ENCODE results near the gene ZDHHC13.

ZDHHC13 gene

DNA sequence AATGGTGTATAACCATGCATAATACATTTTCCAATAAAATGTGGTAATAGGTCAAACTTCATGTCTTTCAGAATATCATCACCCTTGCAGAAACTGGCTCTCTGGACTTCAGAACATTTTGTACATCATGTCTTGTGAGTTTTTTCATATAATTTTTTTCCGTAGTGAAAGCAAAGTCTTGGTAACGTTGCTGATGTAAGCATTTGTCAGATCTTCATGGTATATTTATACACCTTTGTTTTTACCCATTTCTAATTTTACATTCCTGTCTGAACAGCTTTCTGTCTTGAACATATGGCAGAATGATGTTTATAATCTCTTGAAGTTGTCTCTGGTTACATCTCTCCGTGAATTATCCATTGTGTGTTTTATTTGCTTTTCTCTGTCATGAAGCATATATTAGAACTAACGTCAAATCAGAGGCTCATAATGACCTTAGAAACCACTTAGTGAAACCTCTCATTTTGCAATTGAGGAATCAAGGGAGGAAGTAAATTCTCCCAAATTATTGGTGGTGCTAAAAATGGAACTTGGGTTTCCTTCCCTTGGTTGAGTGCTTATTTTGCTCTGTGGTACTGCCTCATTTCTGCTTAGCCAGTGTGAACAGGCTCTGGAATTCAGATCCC, 47.4 kb downstream of the ZDHHC13 start:
- no peak for DNase-seq (ENCODE audit: low read depth in 2 of 3, low spot score in 2 of 3)

DNA sequence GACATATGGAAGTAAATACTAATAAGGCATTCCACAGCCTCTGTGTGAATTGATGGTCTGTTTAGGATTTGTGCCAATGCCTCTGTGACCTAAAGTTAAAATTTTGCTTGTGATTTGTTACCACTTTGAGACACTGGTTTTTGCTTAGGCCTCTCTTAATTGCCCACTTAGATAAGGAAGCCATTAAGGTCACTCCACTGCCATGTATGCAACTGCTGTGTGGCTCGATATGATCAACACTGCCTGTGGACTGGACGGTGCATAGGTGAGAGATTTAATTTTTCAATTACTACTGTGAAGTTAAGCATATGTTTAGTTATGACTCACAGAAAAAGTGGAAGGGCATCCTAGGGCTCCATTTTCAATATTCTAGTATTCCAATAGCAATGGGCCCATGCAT, 47.9 kb downstream of the ZDHHC13 start:
- no peak for DNase-seq (ENCODE audit: low read depth in 2 of 3, low spot score in 2 of 3)

DNA sequence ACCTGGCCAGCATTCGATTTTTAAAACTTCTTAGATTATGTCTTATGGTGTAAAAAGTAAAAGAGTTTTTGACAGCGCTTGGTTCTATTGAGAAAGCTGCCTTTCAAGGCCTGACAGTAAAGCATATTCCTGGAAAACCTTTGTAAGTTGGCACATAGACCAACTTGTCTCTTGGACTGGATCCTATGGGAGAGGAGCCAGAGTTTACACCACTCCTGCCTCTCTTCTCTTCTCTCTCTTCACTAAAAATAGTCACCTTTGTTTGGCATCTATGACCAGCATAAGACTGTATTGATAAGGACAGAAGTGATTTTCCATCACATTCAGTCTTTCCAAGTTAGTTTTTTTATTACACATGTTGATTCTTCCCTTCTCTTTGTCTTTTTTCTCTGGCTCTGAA, 51.1 kb downstream of the ZDHHC13 start:
- DNase-seq (ENCODE audit: low read depth in 2 of 3, low spot score in 2 of 3) = no peak

DNA sequence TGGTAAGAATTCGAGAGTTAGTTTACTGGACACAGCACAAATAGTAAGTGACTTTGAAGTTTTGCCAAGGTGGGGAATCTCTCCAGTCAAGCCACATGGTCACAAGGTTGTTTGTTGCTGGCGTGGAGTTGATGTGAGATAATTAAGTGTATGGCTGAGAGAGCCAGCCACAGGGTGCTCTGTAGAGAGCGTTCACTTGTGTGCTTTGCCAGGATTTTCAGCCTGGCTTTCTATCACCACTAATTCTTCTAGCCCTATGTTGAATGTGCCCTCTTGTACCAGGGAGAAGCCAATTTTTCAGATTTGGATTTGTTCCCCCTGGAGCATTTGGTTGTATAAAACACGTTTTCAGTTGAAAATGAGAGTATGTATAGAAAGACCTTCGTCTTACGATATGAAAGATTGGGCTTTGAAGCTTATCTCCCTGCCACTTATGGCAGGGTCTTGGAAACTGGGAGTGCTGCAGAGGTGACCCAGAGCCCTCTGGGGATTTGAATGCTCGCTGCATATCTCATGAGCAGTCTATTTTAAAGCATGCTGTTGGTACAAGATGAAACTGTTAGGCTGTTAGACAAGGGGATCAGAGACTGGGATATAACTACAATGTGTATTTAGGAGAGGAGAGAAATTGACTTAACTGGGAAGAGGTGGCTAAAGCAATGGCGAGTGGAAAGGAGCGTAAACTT, 56.2 kb downstream of the ZDHHC13 start:
- DNase-seq (ENCODE audit: low read depth in 2 of 3, low spot score in 2 of 3) = no peak

DNA sequence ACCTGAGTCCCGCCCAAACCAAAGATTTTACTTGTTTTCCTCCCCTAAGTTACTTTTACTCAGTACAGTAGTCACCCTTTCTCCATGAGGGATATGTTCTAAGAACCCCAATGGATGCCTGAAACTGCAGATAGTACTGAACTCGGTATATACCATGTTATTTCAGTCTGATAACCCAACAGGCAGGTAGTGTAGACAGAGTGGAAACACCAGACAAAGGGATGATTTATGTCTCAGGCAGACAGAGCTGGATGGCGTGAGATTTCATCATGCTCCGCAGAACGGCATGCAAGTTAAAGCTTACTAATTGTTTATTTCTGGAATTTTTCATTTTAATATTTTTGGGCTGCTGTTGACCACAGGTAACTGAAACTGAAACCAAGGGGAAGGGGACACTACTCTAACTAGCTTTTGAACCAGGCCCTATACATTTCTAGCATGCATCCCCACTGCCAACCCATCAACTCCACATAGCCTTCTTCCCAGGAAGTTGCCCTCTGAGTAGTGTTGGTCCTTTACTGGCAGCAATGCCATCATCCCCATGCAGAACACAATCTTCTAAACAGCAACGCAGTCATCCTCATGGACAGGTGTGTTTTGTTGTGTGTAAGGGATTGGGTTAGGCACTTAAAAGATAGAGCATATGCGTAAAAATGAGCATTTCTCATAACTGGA, 57.1 kb downstream of the ZDHHC13 start:
- no peak for DNase-seq (ENCODE audit: low read depth in 2 of 3, low spot score in 2 of 3)

DNA sequence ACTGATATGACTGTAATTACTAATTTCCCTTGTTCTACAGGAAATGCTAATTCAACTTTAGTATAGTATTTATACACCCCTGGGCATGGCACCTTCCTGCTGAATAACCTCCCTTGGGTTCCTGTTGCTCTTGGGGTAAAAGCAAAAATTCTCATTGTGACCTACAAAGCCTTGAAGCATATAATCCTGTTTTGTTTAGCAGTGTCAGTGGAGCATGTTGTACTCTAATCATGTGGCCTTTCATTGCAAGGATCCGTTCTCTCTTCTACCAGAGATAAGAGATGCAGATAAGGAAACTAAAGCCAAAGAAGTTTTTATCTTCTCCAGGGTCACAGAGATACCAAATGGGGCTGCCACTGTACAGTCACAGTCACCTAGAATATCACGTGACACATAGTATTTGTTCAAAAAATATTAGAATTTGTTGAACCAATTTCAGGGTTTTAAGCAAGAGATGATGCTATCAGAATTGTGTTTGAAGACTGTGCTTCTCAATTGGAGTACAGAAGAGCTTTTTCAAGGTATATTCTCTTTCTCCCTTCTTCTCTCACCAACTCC, 59.7 kb downstream of the ZDHHC13 start:
- DNase-seq (ENCODE audit: low read depth in 2 of 3, low spot score in 2 of 3) = no peak

DNA sequence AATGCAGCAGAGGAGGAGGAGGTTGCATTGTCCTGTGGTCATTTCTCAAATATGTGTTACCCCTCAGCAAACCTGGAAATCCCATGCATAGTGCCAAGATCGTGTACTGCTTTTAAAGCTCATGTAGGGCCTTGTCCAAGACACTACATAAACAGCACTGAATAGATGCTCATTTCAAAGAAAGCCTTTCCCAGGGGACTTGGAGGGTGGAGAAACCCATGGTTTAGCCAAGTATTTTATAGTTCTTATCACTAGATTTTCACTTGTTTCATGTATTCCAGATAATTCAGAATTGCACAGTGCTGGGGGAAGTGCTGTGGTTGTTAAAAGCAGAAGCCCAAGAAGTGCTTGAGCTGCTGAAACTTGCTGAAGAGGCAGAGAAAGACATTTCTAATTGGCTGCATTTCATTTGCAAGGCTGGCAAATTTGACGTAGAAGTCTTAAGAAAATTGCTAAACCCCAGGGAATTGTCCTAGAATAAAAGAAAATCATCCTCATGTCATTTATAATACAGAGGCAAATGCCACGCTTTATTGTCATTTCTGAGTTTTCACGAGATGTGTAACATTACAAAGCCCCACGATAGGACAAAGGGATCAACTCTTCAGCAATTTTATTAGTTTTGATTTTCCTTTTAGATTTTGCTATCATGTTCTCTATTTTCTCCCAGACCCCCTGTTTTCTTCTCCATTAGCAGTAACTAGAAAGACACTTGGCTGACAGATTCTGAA, 64.7 kb downstream of the ZDHHC13 start:
- DNase-seq (ENCODE audit: low read depth in 2 of 3, low spot score in 2 of 3) = no peak

DNA sequence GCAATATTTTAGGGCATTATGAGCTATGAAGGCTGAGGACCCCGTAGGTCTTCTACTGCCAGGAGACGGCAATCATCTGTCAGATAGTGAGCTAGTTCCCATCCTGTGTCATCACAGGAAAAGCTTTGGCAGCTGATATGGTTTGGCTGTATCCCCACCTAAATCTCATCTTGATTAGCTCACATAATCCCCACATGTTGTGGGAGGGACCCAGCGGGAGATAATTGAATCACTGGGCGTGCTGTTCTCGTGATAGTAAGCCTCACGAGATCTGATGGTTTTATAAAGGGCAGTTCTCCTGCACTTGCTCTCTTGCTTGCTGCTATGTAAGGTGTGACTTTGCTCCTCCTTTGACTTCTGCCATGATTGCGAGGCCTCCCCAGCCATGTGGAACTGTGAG, 66.7 kb downstream of the ZDHHC13 start:
- no peak for DNase-seq (ENCODE audit: low read depth in 2 of 3, low spot score in 2 of 3)

DNA sequence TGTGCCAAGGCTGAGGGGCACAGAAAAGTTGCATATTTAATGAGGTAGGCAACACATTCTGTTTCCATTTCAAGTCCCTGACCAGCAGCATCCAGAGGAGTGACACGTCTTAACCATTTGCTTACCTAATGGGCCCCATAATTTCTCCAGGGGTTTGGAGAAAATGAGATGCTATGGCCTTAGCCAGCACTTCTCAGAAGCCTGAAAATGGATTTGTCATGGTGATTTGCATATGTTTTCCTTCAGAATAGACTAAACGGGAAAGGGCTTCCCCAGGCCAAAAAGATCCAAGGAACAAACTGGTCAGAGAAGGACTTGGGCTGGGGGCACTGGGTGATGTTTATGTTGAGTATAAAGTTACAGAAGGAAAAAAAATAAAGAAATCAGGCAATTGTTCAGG, 68.1 kb downstream of the ZDHHC13 start:
- no peak for DNase-seq (ENCODE audit: low read depth in 2 of 3, low spot score in 2 of 3)

DNA sequence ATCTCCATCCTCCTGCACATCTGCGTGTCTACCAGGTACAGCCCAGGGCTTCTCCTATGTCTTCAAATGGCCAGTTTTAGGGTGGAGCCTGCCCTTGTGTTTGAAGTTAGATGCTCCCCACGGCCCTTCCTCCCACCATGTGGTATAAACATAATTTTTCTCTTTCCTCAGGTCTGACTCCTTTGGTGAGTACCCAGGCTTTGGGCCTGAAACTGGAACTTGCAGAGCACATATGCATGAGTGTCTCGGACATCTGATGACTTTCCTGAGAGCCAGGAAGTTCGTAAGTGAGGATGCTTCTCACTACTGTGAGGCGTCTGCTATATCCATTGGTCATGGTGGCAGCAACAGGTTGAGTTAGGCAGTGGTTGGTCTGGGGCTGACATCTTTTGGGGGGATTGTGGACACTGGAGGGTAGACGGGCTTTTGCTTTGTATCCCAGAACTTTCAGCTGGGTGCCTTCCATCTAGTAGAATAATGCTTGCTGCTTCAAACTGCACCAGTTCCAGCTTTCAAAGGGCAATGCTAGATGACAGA, 68.6 kb downstream of the ZDHHC13 start:
- no peak for DNase-seq (ENCODE audit: low read depth in 2 of 3, low spot score in 2 of 3)

DNA sequence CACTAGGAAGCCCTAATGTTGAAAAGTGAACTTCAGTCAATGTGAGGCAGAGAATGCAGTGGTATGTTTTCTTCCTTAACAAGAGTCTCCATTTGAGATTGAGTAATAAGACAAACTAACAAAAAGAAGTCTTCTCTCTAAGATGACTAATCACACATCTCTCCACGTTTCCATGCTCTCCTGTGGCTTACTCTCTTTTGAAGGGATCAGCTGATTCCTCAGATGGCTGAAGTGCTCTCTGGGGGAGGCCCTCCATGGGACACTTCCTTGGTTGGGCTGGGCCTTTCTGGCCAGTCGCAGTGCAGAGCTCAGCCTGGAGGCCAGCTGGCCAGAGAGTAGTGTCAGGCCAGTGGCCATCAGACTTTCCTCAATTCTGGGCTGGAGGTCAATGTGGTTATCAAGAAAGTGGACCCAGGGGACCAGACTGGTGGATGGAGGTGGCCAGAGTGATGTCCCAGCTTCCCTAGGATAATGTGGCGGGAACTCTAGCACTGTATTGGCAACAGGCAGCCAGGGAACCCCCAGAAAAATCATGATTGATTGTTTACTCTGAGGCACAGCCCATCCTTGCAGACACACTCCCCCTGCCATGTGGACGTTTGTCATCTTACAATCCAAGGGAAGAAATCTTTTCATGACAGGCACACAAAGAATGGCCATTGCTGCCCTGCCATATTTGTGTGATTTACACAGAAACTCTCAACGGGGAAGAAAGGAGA, 70.3 kb downstream of the ZDHHC13 start:
- DNase-seq (ENCODE audit: low read depth in 2 of 3, low spot score in 2 of 3) = no peak

DNA sequence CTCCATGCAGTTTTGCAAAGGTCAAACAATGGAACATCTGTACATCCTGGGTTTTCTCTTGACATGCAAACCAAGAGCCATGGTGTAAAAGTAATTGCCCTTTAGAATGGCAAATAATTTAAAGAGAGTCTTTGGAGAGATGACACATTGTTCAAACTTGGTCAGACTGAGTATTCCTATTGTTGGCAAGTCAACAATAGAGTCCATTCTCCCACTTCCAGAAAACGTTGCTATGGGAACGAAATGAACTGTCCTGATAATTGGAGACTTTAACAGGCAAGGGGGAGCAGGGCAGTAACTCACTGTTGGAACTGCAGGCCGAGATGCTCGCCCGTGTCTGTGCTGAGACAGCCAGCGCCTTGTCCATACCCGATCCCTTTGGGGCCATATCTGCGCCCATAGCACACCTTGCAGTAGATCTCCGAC, 70.9 kb downstream of the ZDHHC13 start:
- DNase-seq (ENCODE audit: low read depth in 2 of 3, low spot score in 2 of 3) = no peak

DNA sequence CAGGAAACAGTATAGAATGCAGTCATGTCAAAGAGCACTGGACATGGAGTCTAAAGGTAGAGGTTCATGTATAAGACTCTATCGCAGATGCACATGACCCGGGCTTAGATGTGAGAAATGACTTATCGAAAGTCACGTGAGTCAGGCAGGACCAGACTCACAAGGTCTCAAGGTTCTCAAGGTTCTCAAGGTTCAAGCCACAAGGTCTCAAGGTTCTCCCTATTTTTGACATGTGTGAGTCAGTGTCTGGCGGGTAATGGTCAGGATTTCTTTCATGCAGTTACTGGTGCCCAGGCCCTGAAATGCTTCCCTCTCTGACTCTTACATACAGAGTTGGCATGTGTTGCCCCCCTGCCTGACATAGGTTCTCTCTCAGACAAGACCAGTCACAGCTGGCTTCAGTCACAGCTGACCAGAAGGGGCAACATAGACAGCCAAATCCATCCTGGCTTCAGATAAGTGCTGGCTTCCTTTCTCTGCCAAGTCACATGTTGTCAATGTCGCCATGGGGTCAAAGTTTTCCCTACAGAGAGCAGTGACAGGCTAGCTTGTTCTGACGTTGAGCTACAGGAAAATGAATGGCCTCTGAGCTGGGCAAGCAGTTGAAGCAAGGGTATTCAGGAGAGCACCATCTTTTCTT, 74.7 kb downstream of the ZDHHC13 start:
- no peak for DNase-seq (ENCODE audit: low read depth in 2 of 3, low spot score in 2 of 3)

DNA sequence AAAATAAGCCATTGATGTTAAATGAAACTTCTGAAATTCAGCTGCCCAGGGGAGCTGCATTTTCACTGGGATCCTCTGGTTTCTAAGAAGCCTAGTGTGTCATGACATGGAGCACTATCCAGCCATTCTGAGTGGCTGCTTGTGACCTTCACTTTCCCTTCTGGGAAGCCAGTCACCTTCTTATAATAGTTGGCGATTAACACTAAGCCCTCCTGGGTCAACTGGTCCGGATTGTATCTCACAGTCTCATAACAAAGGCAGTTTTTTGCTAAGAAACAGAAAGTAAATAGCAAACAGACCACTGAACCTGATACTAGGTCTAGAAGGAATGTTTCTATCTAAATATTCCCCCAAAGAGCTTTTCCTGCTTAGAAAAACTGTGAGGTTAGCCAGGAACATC, 76.9 kb downstream of the ZDHHC13 start:
- no peak for DNase-seq (ENCODE audit: low read depth in 2 of 3, low spot score in 2 of 3)

DNA sequence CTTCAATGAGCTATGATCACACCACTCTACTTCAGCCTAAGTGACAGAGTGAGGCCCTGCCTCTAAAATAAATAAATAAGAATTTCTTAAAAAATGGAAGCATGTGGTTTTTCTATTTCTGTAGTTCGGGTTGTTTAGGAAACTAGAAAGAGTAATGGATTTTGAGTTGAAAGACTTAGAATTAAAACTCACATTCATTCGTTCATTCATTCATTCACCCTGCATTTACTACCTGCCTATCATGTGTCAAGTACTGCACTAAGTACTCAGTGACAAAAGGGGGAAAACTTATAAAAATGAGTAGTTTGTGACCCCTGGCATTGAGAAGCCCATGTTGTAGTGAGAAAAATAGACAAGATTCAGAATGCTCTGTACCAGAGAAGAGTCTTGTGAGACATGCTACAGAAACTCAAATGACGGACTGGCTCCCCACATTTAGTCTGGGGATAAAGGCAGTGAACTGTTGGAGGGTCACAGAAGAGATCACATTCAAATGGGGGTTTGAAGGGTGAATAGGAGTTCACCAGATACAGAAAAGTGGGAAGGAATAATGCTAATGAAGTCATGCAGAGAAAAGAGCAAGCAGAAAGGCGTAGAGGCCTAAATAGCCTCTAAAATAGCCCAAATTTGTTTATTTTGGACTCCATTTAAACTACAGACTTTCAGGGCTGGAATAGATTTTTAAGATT, 77.8 kb downstream of the ZDHHC13 start:
- no peak for DNase-seq (ENCODE audit: low read depth in 2 of 3, low spot score in 2 of 3)

DNA sequence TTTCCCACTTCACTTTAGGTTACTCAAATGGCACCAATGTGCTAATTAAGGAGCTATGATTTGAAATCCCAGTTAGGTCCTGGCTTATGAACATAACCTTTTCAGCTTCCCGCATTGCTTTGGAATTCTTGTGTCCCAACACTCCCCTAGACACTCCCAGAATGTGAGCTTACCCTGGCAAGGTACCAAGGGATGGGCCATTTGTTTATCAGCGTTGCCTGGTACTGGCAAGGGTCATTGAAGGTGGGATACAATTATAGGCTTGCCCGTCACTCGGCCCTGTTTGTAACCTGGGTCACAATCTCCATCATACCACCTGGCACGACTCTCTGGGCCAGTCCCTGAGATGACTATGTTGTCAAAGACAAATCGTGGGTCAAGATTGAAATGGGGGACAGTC, 79.5 kb downstream of the ZDHHC13 start:
- DNase-seq (ENCODE audit: low read depth in 2 of 3, low spot score in 2 of 3) = no peak

DNA sequence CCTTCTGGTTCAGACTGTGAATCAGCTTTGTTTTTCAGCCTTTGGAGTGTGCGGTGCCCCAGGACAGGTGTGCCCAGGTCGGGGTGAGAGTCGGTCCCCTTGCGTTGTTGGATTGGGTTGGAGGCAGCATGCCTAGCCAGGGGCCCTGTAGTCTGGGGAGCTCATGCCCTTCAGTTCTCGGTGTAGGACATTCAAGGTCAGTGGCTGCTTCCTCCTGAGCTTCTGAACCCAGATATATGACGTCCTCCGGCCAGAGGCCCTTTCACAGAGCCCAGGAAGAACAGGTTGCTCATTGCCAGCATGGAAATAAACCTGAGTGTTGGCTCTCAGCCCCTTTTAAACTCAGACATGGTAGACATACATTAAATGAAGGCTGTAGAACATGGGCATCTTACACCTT, 82.1 kb downstream of the ZDHHC13 start:
- no peak for DNase-seq (ENCODE audit: low read depth in 2 of 3, low spot score in 2 of 3)

DNA sequence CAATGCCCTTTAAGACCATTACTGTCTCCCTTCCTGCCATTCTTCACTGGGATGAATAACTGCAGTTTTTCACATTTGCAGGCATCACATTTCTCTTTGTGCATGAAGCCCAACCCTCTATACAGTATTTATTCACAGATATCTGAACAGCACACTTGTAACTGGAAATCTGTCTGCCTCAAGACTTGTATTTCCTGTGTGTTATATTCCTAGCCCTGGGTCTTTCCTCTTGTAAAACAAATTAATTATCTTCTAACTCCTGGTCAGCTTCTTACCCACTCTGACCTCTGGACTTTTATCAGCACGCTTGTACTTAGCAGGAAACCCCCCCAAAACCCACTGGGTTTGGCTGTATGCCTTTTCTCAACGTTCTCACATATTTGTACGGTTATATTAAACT, 82.8 kb downstream of the ZDHHC13 start:
- DNase-seq (ENCODE audit: low read depth in 2 of 3, low spot score in 2 of 3) = no peak

DNA sequence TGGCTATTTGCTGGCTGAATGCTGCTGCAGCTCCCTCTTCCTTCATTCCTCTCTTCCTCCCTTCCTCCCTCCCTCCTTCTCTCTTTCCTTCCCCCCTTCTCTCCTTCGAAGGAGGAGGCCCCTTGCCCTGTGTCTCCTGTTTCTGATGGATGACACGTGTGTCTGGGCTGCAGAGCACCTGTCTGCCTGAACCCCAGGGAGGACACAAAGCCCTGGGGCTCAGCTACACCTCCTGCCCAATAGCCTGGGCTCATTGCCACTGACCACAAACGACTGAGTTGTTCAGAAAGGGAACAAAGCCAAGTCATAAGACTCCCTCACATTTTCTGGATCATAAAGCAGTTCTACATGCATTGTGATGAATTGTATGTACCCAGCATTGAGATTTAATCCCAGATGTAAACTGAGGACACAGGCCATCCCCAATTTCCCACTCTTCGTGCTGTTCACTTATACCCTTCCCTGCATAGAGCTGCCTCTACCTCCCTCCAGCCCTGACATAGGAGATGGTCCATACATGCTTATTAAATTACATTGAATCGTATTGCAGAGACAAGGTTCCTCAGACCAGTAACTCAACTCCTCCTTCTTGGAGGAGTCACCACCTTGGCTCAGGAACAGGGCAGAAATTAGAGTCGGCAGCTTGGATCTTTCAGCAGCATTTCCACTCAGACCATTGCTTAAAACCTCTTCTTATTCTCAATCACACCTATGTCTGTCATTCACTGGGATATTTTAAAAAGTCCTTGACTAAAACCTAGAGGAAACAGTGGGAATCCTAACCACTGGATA, 83.6 kb downstream of the ZDHHC13 start:
- no peak for DNase-seq (ENCODE audit: low read depth in 2 of 3, low spot score in 2 of 3)

Data from activated CD8-positive, alpha-beta memory T cell treated with anti-CD3 and anti-CD28 coated beads for 48 hours (primary cell).